Endodermal cell (in vitro differentiated cells): ENCODE results near the gene MALRD1. TPM values are rescaled to one million over a fixed set of nuclear protein-coding genes. Genes with fewer than 3 reads are reported as not detected.

ENCODE experiments used
- DNase-seq: peaks from one replicate; pipeline ENCODE4 v3.0.0-alpha.2; 2017
- H3K27ac ChIP-seq: 2 replicates; pipeline ENCODE4 v1.5.1; 2013; ENCODE audit warnings: mild to moderate bottlenecking, low read depth, low read length, moderate library complexity
- H3K27me3 ChIP-seq: 2 replicates; pipeline ENCODE4 v1.6.1; 2013; ENCODE audit warnings: mild to moderate bottlenecking, low read length, moderate library complexity; ENCODE audit not compliant: insufficient read depth, control insufficient read depth, poor library complexity, severe bottlenecking
- H3K36me3 ChIP-seq: 2 replicates; pipeline ENCODE4 v1.7.0; 2013; ENCODE audit warnings: mild to moderate bottlenecking, low read length, moderate library complexity; ENCODE audit not compliant: control insufficient read depth, insufficient read depth
- H3K4me1 ChIP-seq: one replicate; pipeline ENCODE4 v1.7.0; 2013; ENCODE audit warnings: low read length; ENCODE audit not compliant: control insufficient read depth, insufficient read depth
- H3K4me3 ChIP-seq: 2 replicates; pipeline ENCODE4 v1.5.1; 2013; ENCODE audit warnings: mild to moderate bottlenecking, low read length, moderate library complexity
- H3K9ac ChIP-seq: 2 replicates; pipeline ENCODE4 v1.6.1; 2013; ENCODE audit warnings: mild to moderate bottlenecking, low read length, moderate library complexity; ENCODE audit not compliant: poor library complexity, severe bottlenecking; ENCODE audit errors: extremely low read depth
- H3K9me3 ChIP-seq: 2 replicates; pipeline ENCODE4 v1.6.1; 2013; ENCODE audit warnings: mild to moderate bottlenecking, low read length, moderate library complexity; ENCODE audit not compliant: control insufficient read depth
- H3K27ac Mint-ChIP-seq: 2 replicates; pipeline ENCODE4 v1.8.0; 2020; ENCODE audit warnings: mixed read lengths
- H3K27me3 Mint-ChIP-seq: 2 replicates; pipeline ENCODE4 v1.8.0; 2021; ENCODE audit warnings: mild to moderate bottlenecking, mixed read lengths; ENCODE audit not compliant: insufficient read depth
- H3K36me3 Mint-ChIP-seq: 2 replicates; pipeline ENCODE4 v1.8.0; 2020; ENCODE audit warnings: low read depth, mixed read lengths
- H3K4me1 Mint-ChIP-seq: 2 replicates; pipeline ENCODE4 v1.8.0; 2020; ENCODE audit warnings: mixed read lengths
- H3K4me3 Mint-ChIP-seq: 2 replicates; pipeline ENCODE4 v1.8.0; 2020; ENCODE audit warnings: mild to moderate bottlenecking, moderate library complexity, mixed read lengths
- H3K9me3 Mint-ChIP-seq: 2 replicates; pipeline ENCODE4 v1.8.0; 2020; ENCODE audit warnings: mild to moderate bottlenecking, mixed read lengths
- WGBS, 2 experiments: methylation state at CpG; one replicate each; pipeline versions ENCODE4 v1.1.5 to v1.1.7; 2013; ENCODE audit warnings: missing lambda C conversion rate in 2 of 2, mixed read lengths in 1 of 2; ENCODE audit not compliant: insufficient coverage in 1 of 2, insufficient read length in 1 of 2; 5-methylcytosine and 5-hydroxymethylcytosine counted together
- total RNA-seq, 2 donors: library from RNA; stranded (reverse); fragmentation: NEBNext Ultra II Directional in 1 of 2; extraction: Animal tissue kit (Norgen Biotek cat#: 25700) in 1 of 2; gene quantifications; 2 replicates in 1 of 2; 3 replicates in 1 of 2; pipeline ENCODE4 v1.2.1, GENCODE V29; 2021
- TF ChIP-seq, protein P1 (sequence below): fragments of 200-600 bp; sonication (generic); conservative IDR thresholded peaks from 2 replicates; pipeline ENCODE4 v1.5.0; 2021; ENCODE audit warnings: antibody characterized with exemption, mild to moderate bottlenecking

MALRD1 gene
- total RNA-seq, 2 donors from 2014 or later = 0.64 to 1.5 TPM

DNA sequence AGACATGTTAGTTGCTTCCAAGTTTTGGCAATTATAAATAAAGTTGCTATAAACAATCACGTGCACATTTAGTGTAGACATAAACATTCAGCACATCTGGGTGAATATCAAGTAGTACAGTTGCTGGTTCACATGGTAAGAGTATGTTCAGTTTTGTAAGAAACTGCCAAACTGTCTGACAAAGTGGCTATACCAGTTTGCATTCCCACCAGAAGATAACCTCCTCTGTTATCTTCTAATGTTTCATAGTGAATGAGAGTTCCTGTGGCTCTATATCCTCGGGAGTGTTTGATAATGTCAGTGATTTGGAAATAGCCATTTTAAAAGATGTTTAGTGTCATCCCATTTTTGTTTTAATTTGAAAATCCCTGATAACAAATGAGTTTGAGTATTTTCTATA lies 508.1 kb downstream of the MALRD1 start:
- Mint-ChIP-seq H3K27me3 (no peaks in the 10 kb centered on the region), H3K4me3 (no peak overlapping the region), H3K4me1 (no peaks in the 10 kb centered on the region), H3K9me3 (no peaks in the 10 kb centered on the region), H3K27ac (no peak overlapping the region), H3K36me3 (no peaks in the 10 kb centered on the region)
- TF ChIP-seq, protein P1, sequence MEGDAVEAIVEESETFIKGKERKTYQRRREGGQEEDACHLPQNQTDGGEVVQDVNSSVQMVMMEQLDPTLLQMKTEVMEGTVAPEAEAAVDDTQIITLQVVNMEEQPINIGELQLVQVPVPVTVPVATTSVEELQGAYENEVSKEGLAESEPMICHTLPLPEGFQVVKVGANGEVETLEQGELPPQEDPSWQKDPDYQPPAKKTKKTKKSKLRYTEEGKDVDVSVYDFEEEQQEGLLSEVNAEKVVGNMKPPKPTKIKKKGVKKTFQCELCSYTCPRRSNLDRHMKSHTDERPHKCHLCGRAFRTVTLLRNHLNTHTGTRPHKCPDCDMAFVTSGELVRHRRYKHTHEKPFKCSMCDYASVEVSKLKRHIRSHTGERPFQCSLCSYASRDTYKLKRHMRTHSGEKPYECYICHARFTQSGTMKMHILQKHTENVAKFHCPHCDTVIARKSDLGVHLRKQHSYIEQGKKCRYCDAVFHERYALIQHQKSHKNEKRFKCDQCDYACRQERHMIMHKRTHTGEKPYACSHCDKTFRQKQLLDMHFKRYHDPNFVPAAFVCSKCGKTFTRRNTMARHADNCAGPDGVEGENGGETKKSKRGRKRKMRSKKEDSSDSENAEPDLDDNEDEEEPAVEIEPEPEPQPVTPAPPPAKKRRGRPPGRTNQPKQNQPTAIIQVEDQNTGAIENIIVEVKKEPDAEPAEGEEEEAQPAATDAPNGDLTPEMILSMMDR = no peak
- DNase-seq = no peak
- WGBS, 2 experiments = 63 to 85% methylated on average over 1 to 2 of the region's 2 CpGs
- no peaks in the 10 kb centered on the region for H3K27me3 ChIP-seq
- H3K36me3 ChIP-seq = no peaks in the 10 kb centered on the region
- H3K9ac ChIP-seq = no peak overlapping the region
- H3K27ac ChIP-seq = no peak overlapping the region
- no peaks in the 10 kb centered on the region for H3K9me3 ChIP-seq
- no peaks in the 10 kb centered on the region for H3K4me1 ChIP-seq
- no peak overlapping the region for H3K4me3 ChIP-seq

DNA sequence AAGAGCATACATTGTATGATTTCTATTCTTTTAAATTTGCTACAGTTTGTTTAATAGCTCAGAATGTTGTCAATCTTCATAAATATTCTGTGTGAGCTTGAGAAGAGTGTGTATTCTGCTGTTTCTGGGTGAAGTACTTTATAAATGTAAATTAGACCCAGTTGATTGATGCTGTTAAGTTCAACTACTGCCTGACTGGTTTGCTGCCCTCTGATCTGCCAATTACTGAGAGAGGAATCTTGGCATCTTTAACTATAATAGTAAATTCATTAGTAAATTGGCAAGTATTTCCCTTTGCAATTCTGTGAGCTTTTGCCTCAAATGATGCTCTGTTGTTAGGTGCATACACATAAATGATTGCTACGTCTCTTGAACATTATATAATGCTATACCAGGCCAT lies 512.6 kb downstream of the MALRD1 start:
- TF ChIP-seq, protein P1 = no peak
- no peaks in the 10 kb centered on the region for H3K9me3 Mint-ChIP-seq
- DNase-seq = no peak
- H3K27ac ChIP-seq = no peak overlapping the region
- no peaks in the 10 kb centered on the region for H3K27me3 ChIP-seq
- no peaks in the 10 kb centered on the region for H3K27me3 Mint-ChIP-seq
- 80 to 85% methylated on average over 1 of the region's 1 CpG for WGBS, 2 experiments
- no peaks in the 10 kb centered on the region for H3K36me3 ChIP-seq
- H3K27ac Mint-ChIP-seq = no peak overlapping the region
- H3K4me1 Mint-ChIP-seq = no peaks in the 10 kb centered on the region
- H3K4me1 ChIP-seq = no peaks in the 10 kb centered on the region
- H3K36me3 Mint-ChIP-seq = no peaks in the 10 kb centered on the region
- no peaks in the 10 kb centered on the region for H3K9me3 ChIP-seq
- H3K9ac ChIP-seq = no peak overlapping the region
- no peak overlapping the region for H3K4me3 Mint-ChIP-seq
- no peak overlapping the region for H3K4me3 ChIP-seq

DNA sequence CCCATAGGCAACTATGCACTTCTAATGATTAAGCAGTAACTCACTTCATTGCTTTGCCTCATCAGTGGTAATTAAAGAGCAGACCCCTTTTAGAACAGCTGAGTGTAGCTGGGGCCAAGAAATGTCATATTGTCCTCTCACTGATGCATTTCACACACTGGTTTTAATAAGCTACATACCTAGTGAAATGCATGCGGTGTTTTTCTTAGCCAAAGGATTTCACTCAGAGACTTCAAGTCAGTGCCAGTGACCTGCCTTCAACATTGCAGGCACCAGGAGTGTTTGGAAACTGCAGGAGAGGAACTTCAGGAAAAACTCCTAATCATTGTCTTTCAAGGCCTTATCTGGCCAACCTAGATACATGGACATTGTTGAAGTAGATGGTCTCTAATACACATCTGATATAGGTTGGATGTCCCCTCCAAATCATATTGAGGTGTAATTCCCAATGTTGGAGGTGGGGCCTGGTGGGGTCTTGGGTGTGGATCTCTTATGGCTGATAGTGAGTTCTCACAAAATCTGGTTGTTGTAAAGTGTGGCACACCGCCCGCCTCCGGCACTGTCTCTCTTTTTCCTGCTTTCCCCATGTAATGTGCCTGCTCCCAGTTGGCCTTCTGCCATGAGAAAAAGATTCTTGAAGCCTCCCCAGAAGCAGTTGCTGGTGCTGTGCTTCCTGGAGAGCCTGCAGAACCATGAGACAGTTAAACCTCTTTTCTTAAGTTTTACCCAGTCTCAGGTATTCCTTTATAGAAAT lies 515.0 kb downstream of the MALRD1 start:
- Histone ChIP-seq H3K36me3 (no peaks in the 10 kb centered on the region), H3K4me3 (no peak overlapping the region), H3K27ac (no peak overlapping the region), H3K4me1 (no peaks in the 10 kb centered on the region), H3K27me3 (no peaks in the 10 kb centered on the region), H3K9me3 (no peaks in the 10 kb centered on the region), H3K9ac (no peak overlapping the region)
- no peaks in the 10 kb centered on the region for H3K9me3 Mint-ChIP-seq
- TF ChIP-seq, protein P1 = no peak
- H3K4me1 Mint-ChIP-seq = no peaks in the 10 kb centered on the region
- no peaks in the 10 kb centered on the region for H3K27me3 Mint-ChIP-seq
- H3K27ac Mint-ChIP-seq = no peak overlapping the region
- H3K36me3 Mint-ChIP-seq = no peaks in the 10 kb centered on the region
- DNase-seq = no peak
- H3K4me3 Mint-ChIP-seq = no peak overlapping the region
- 93 to 96% methylated on average over 4 of the region's 4 CpGs for WGBS, 2 experiments
